D721Med (cell line): ENCODE results near the gene CHST15.

ENCODE experiments used
- DNase-seq: peaks from one replicate; pipeline ENCODE4 v3.0.0; 2011; ENCODE audit warnings: low spot score; ENCODE audit not compliant: insufficient read length
- FAIRE-seq: peaks from 2 replicates; lab custom pipeline; 2011; peaks lifted over from hg19 to GRCh38; lab: Jason Lieb, UNC
- CTCF ChIP-seq: IDR thresholded peaks from 2 replicates; pipeline ENCODE4 v1.5.1; 2012; ENCODE audit warnings: mild to moderate bottlenecking, control low read depth; ENCODE audit not compliant: insufficient read depth; ENCODE audit errors: missing control alignments

The CHST15 gene

DNA sequence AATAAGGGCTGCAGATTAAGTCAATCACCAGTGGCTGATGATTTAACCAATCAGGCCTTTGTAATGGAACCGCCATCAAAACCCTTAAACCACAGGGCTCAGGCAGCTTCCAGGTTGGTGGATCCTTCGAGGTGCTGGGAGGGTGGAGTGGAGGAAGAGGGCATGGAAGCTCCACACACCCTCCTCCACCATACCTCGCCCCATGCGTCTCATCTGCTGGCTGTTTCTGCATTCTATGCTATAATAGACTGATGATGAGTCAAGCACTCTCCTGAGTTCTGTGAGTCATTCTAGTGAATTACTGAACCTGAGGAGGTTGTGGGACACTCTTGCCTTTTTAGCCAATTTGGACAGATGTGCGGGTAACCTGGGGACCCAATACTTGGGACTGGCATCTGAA is 43.9 kb downstream of the CHST15 start:
- no peak for TF ChIP-seq CTCF
- DNase-seq (no peak), FAIRE-seq (no peak)

- DNase-seq: no peak
- FAIRE-seq: no peak
- TF ChIP-seq CTCF: no peak
These were observed 44.8 kb downstream of the CHST15 start for GRCh38 chr10:124048371-124049290.

GRCh38 chr10:124047427-124048152 is 45.8 kb downstream of the CHST15 start:
- TF ChIP-seq CTCF: no peak
- FAIRE-seq (no peak), DNase-seq (no peak)

DNA sequence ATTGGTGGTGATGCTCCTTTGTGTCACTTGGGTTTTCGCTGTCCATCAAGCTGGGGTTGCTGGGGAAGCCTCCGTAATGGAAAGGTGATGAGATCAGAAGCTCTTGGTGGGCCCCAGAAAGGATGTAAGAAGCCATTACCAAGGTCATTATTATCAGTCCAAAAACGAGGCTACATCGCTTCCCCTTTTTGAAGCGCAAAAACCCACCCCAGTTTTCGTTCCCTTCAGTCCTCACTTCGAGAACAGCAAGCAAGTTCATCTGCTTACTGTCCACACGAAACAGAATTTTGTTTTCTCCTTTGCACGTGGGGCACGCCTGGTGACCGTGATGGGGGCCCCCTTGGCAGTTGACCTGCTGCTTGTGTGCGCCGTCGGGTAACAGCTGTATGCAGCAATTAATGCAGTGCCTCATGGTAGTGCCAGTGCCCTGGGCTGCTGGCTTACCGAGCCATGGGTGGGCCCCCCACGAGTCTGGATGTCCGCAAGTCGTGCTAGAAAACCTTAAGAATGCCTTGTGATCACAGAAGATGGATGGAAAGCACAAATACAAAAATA is 47.5 kb downstream of the CHST15 start:
- FAIRE-seq: no peak

DNA sequence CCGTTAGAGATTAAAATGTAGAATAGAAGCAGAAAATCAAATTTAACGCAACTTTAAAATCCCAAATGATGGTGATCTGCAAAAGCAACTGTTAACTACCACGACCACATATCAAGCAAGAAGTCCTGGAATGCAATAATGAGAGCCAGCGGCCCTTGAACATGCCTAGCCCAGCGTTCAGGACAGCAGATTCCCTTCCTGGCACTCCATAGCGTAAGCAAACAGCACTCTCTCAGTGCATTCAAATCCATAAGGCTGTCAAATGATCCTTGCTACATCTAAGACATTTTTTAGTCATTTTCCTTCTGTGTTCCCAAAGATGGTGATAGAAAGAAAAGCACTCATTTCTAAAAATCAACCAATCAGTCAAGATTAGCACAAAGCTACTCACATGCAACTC is 48.1 kb downstream of the CHST15 start:
- DNase-seq (no peak), FAIRE-seq (no peak)
- no peak for TF ChIP-seq CTCF

More for the DNA sequence above, 47.5 kb downstream of the CHST15 start:
- no peak for TF ChIP-seq CTCF
- DNase-seq: no peak

DNA sequence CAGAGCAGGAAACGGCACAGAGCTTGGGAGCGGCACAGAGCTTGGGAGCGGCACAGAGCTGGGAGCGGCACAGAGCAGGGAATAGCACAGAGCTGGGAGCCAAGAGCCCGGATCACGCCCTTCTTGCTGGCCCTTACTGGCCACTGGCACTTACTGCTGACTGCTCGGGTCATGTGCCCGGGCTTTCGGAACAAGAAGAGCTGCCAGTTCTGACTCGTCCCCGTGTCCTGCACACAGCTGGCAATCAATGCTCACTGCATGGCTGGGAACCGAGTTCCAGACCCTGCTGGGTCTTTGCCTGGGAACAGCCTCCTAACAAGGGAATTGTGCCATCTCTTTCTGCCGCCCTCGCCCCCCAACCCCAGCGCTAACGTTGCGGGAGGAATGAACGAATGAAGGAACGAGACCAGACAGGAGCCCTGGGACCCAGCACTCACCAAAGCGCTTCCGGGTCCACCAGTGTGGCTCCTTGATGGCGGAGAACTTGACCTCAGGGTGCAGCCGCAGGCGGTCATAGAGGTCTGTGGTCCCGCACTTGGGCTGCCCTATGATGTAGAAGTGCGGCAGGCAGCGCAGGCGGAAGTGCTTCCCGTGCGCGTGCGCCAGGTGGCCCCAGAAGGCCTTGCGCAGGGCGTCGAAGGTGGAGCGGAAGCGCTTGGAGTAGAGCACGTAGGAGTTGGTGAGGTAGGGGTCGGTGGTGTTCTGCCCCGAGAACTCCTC is 49.1 kb downstream of the CHST15 start:
- FAIRE-seq (no peak), DNase-seq (no peak)
- no peak for TF ChIP-seq CTCF
